Left lobe of liver (tissue), 2 donors: ENCODE measurements around the gene ANXA6. TPM values are rescaled to one million over a fixed set of nuclear protein-coding genes. Genes with fewer than 3 reads are reported as not detected.
"Not testable (repeated sequence)": the region's sequence is repeated elsewhere in the genome, so short reads cannot be mapped to it uniquely, and the experiment has no call there.

ENCODE experiments used
- ATAC-seq: fragments of 200-7000 bp; cut with Tn5 transposase; one replicate; pipeline ENCODE4 v1.9.1; 2020; ENCODE audit warnings: mild to moderate bottlenecking, moderate library complexity
- DNase-seq: peaks from one replicate; pipeline ENCODE4 v3.0.0-alpha.2; 2020; ENCODE audit warnings: low spot score
- total RNA-seq: library from RNA; stranded (reverse); gene quantifications from one replicate; pipeline ENCODE4 v1.2.1, GENCODE V29; 2021
- donor health status: DM: no; HTN: no; CAD: no; lungs with moderate emphysema.
- donor health status: DM: no; HTN: yes; CAD: no.

The ANXA6 gene
- total RNA-seq: 232 TPM

DNA sequence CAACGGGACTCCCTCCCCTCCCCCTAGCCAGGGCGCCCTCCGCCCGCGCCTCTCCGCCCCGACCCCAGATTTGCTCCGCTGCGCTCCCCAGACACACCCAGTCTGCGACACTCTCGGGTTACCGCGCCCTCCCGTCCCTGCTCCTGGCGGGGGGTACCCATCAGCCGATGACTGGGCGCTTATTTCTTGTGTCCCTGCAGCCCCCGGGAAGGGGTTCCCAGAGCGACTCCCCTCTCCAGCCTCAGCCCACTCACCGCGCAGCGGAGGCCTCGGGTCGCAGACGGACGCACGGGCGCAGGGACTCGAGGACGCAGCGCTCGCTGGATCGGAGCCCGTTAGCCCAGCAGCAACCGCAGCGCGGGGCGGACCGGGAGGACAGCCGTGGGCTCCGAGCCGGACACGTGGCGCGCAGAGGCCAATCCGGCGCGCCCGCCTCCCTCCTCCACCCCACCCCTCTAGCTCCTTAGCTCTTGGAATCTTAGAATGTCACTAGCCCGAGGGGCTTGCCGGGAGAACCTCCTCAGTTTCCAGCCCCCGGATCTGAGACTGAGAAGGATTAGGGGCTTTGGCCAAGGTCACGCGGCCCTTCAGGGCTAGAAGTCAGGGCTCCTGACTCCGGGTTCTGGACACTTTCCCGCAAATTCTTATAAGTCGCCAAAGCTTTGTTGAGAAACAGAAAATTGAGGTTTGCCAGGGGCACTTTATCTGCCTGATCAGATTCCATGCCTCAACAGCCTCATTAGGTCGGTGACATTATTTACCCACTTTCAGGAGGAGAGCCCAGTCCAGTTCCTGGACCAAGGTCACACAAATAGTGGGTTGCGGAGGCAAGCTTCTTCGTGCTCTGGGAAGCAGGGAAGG is at the start of gene ANXA6:
ANXA6 (minus strand) TSS at position 354 of the 861 bp plus-strand sequence. CDS start 9,878 bp downstream, outside the sequence.
- ATAC-seq (peak; percentile 88), DNase-seq (peak; percentile 90)

DNA sequence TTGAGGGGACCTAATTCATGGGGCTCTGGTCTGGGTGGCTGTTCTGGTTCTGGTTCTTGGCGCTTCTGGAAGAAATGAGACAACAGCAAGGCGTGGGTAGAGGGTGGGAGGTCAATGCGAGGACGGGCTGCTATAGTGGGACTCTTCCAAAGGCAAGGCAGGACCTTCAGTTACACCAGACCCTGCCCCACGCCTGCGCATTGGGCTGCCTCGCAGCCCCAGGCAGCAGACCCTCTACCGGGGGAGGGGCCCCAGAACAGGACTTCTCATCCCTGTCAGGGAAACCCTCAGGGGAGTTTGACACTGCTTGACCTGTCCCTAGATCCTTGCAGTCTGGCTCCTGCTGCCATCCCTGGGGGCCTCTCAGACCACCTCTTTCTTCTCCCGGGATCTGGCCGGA is 47.8 kb upstream of the ANXA6 start:
- ATAC-seq (no peak), DNase-seq (peak; percentile 41)

DNA sequence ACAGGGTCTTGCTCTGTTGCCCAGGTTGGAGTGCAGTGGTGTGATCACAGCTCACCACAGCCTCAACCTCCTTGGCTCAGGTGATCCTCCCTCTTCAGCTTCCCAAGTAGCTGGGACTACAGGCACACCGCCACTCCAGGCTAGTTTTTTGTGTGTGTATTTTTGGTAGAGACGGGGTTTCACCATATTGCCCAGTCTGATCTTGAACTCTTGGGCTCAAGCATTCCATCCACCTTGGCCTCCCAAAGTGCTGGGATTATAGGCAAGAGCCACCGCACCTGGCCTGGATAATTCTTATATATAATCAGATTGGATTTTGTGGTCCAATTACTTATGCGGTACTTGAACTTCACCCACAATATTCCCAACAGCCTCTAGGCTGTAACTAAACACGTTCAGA is 46.5 kb upstream of the ANXA6 start:
- ATAC-seq: no peak
- DNase-seq: peak; percentile 11

DNA sequence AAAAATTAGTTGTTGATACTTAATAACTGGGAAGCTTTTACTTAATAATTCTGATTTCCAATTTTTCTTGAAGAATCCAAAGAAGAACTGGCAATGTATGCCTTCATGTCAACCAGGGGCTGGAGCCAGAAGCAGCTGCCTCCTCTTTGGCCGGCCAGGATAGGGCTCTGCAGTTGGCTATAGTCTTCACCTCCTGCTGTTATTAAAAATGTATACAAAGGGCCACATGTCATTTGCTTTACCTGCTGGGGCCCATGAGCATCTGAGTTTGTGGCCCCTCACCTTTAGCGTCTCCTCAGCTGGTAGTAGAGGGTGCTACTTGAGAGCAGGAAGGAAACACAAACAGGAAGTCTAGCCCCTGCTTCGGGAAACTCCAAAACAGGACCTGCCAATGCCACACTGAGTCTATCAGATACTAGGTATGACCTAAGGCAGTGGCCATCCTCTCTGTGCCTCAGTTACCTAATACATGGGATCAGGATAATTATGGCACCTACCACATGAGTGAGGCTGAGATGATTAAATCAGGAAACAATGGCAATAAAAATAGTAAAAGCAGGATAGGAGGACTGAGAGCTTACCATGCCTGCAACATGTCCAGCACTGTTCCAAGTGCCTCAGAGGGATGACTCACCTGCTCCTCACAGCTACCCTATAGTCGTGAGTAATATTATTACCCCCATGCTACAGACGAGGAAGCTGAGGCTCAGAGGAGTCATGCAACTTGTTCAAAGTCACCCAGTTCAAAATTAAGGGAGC is 45.0 kb upstream of the ANXA6 start:
- DNase-seq (peak; percentile 41), ATAC-seq (no peak)

DNA sequence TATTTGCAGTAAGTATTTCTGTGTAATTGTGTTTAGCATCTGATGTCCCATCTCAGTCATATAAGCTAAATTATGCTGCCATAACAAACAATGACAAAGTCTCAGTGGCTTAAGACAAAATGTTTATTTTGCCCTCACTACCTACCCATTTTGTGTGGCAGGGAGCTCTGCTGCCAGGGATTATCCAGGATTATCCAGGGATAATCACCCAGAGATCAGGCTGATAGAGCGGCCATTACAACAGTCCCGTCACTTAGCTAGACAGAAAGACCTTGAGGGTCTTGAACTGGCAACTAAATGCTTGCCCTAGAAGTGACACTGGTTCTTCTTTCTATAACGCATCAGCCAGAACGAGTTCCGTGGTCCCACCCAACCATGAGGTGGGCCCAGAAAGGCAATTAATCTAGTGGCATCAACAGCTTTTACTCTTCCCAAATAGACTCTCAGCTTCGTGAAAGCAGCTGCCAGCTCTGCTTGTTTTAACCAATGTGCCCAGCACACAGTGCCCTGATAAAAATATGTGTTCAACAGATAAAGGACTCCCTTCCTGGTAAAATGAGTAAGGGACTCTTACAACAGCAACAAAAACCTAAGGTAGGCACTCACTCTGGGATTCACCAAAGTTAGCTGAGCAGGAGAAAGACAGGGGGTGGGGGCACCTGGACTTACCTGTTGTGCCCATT is 43.5 kb upstream of the ANXA6 start:
- ATAC-seq (no peak), DNase-seq (peak; percentile 31)

DNA sequence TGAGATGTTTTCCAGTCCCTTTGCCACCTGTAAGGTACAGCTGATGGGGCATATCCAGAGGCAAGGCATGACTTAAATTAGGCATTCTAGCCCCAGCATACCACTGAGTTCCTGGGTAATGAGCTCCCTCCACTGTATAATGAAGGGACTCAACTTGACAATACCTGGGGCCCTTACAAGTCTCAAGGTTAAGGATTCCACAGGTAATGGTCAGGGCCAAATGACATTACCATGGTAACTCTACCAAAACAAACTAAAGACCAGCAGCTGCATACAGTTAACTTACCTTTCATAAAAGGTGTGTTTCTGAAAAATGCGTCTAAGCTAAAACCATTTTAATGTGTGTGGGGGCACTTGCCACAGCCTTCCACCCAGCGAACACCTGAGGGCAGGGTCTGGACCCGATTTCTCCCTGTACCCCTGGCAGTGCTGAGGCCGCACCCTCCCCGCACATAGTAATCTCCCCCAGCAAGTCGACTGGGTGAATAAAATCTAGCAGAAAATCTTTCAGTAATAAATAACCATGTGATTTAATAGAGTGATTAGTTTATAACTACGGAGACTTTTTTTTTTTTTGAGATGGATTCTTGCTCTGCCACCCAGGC is 42.1 kb upstream of the ANXA6 start:
- ATAC-seq: no peak
- peak; percentile 33 for DNase-seq

DNA sequence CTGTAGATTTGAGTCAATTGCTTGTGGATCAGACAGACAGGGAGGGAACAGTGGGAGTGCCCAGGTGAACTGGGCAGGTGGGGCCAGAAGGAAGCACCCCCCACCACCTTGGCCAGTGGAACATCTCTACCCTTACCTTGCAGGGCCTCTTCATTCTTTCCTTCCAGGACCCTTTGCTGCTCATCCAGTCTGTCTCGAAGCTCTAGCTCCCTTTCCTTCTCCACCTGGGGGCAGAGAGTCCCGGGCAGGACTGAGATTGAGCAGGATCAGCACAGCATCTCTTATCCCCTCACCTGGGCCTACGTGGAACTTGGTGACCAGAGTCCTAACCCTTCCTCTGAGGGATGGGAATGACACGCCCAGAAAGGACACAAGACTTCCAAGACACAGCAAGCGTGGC is 41.3 kb upstream of the ANXA6 start:
- ATAC-seq (no peak), DNase-seq (peak; percentile 16)

DNA sequence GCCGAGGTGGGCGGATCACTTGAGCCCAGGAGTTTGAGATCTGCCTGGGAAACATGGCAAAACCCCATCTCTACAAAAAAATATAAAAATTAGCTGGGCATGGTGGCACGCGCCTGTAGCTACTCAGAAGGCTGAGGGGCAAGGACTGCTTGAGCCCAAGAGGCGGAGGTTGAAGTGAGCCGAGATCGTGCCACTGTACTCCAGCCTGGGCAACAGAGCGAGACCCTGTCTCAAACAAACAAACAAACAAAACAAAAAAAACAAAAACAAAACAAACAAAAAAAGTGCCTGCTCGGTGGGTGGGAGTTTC is 39.7 kb upstream of the ANXA6 start:
- DNase-seq: peak; percentile 22
- not testable (repeated sequence) for ATAC-seq

DNA sequence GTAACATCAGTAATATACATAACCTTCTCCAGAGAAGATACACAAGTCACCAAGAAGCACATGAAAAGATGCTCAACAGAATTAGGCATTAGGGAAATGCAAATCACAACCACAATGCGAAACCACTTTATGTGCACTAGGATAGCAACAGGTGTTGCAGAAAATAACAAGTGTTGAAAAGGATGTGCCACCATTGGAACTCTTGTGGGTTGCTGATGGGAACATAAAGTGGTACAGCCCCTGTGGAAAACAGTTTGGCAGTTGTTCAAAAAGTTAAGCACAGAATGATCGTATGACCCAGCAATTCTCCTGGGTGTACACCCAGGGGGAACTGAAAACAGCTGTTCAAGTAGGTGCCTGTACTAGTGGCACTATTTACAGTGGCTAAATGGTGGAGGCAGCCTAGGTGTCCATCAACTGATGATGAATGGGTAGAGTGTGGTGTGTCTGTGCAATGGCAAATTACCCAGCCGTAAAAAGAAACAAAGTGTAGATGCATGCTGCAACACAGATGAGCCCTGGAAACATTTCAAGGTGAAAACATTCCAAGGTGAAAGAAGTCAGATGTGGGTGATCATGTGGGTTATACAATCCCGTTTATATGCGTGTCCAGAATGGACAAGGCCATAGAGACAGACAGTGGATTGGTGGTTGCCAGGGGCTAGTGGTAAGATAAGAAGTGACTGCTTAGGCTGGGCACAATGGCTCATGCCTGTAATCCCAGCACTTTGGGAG is 39.1 kb upstream of the ANXA6 start:
- ATAC-seq (peak; percentile 42), DNase-seq (peak; percentile 39)

DNA sequence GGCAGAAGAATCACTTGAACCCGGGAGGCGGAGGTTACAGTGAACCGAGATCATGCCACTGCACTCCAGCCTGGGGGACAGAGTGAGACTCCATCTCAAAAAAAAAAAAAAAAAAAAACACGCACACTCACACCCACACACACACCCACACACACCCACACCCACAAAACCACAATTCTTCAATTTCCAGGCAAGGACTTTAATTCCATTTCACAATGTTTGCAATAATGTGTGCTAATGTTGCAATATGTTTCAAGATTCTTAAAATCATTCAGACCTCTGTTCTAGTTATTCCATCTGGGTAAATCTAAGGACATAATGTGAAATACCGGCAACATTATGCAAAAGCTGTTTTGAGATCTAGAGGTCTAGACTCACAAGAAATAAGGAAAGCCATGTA is 38.0 kb upstream of the ANXA6 start:
- DNase-seq (peak; percentile 45), ATAC-seq (peak; percentile 78)

DNA sequence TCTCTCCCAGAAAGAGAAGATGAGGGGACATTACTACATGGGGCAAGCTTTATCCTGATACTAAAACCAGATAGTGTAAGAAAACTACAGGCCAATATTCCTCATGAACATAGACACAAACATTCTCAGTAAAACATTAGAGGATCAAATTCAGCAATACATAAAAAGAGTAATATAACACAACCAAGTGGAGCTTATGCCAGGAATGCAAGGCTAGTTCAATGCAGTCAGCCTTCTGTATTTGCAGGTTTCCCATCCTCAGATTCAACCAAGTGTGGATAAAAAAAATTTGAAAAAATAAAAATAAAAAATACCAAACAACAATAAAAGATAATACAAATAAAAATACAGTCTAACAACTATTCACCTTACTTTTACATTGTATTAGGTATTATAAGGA is 35.0 kb upstream of the ANXA6 start:
- ATAC-seq: no peak
- no peak for DNase-seq

DNA sequence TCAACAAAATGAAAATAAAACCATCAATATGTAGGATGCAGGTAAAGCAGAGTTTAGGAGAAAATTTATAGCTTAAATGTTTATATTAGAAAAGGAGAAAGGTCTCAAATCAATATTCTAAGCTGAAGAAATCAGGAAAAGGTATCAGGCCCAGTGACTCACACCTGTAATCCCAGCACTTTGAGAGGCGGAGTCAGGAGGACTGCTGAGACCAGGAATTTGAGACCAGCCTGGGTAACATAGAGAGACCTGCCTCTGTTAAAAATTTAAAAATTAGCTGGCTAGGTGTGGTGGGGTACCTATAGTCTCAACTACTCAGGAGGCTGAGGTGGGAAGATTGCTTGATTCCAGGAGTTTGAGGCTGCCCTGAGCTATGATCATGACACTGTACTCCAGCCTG is 34.1 kb upstream of the ANXA6 start:
- DNase-seq (no peak), ATAC-seq (no peak)

DNA sequence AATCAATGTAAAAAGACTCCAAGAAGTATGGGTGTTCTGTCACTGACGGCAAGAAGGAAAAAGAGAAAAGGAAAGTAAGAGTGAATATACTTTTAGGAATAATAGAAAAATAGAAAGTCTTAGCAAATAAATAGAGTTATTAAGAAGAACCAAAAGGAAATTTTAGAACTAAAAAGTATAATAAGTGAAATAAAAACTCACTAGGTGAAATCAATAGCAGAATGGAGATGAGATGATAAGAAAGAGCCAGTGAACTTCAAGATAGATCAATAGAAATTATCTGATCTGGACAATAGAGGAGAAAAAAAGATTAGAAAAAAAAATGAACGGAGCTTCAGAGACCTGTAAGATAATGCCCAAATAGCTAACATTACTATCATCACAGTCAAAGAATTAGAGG is 31.6 kb upstream of the ANXA6 start:
- ATAC-seq: no peak
- no peak for DNase-seq

DNA sequence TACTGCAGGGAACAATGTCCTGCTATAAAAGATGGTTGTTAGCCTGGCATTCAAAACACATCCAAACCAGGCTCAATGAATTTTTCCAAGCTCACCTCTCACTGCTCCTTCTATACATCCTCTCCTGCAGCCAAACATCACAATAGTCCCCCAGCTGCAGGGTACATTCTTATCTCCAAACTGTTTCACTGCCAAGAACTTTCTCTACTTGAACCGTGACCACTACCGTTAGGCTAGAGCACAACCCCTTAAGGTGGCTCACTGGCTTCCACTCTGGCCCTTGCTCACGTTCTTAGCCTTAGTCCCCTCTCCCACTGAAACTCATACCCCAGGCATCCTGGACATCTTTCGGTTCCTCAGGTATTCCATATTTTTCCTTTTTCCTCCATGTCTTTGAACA is 29.0 kb upstream of the ANXA6 start:
- ATAC-seq: no peak
- DNase-seq: no peak

DNA sequence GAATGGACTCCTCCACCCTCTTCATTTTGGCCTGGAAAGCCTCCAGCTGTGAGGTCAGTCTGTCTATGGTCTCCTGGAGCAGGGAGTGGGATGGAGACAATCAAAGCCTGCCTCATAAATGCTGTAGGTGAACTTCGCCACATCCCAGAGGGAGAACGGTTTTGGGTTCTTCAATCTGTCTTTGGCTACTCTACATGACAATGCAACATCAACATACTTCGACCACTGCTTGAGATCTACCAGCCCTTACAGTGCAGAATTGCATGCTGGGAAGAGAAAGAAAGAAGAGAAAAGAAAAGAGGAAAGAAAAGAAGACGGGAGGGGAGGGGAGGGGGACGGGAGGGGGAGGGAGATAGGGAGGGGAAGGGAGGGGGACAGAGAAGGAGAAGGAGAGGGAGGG is 28.5 kb upstream of the ANXA6 start:
- ATAC-seq (no peak), DNase-seq (no peak)

DNA sequence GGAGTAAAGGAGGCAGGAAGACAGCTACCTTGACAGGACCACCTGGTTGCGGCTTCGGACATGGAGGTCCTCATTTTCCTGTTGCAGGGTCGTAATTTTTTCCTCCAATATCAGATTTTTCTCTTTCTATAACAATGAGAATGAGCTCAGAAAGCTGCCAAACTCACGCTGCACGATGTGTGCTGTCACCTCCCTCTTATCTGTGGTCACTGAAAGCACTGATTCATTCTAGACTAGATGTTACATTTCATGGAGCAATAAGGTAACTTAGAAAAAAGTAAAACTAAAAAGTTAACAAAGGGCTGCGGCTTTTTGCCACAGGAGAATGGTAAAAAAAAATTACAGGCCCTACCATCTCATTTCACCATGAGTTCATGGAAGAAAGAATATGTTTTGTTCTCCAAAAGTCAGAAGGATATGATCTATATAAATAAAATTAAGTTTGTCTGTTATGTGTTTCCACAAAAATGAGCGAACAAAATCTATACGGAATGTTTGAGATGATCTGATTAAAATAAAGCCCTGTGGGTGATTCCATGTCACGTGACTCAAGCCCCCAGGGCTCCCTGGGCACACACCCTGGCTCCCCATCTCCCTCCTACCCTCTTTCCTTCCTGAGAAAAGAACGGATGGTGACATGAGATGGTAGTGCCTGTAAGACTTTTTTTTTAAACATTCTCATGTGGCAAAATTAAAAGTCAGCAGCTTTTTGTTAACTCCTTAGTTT is 26.9 kb upstream of the ANXA6 start:
- ATAC-seq: no peak

DNA sequence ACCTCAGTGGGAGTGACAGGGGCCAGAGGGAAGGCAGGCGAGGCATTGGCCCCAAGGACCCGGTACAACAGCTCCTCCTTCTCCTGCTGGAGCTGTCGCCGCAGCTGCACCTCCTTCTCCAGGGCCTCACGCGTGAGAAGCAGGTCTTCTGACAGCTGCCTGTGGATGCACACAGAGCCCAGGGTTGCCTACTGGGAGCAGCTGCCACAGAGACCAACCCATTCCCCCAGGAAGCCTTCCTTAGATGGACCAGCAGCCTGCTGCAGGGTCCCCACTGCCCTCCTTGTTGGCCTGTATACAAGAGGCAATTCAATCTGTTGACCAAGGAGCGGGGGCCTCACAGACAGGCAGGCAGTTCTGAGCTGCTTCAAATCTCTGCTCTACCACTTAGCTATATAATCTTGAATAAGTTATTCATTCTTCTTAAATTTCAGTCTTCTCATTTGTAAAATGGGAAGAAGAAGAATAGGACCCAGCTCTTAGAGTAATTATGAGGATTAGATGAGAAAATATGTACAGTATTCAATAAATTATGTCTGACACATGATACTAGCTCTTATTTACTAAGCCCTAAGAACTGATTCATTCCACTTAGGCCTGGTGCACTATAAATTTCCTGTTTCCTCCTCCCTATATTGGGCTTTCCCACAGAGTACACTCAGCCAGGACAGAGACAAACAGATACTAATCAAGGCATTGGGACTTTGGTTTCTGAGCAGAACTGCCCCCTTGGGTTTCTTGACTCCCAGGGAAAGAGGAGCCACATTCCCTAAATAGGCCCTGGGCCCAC is 26.1 kb upstream of the ANXA6 start:
- ATAC-seq: no peak
- no peak for DNase-seq

More for the DNA sequence above, 26.9 kb upstream of the ANXA6 start:
- DNase-seq: no peak

DNA sequence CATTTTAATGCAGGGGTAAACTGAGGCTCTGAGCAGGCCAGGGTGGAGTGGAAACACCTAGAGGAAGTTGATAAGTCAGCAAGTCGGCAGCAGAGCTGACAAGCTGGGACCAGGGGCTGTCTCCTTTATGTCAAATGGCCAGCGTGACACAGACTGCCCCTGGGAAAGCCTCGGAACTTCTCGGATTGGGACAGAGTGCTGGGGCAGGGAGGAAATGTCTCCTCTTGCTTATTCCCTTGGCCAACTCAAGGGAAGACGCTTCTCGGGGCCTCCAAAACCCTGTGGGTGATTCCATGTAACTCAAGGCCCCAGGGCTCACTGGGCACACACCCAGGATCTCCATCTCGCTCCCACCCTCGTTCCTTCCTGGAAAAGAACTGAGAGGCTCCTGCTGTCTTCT is 25.4 kb upstream of the ANXA6 start:
- ATAC-seq (no peak), DNase-seq (no peak)

DNA sequence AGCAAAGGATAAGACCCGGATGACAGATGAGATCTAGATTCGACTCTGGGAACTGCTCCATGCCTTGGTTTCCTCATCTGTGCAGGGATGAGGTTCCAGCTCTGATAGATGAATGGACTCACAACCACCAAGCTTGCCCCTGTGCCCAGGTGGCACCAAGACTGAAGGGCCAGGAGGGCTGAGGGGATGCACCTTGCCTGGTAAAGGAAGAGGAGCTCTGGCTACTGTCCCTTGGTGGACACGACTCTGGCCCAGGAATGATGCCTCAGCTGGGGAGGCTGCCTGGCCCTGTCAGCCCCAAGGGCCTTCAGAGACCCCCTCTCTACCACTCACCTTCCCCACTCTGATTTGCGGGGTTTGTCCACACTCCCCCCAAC is 24.9 kb upstream of the ANXA6 start:
- ATAC-seq (no peak), DNase-seq (no peak)
